ENCODE data around the gene TMEM209.
"Not testable (repeated sequence)": the region's sequence is repeated elsewhere in the genome, so short reads cannot be mapped to it uniquely, and the experiment has no call there.

The TMEM209 gene

DNA sequence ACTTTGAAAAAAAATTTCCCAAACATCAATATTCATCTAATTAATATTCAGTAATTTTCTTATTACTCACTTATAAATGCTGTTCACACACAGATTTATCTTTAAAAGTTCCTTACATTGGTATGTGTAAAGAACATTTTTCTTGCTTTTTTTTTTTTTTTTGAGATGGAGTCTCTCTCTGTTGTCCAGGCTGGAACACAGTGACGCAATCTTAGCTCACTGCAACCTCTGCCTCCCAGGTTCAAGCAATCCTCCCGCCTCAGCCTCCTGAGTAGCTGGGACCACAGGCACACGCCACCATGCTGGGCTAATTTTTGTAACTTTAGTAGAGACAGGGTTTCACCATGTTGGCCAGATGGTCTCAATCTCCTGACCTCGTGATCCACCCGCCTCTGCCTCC is 20.9 kb downstream of the TMEM209 start:
- not testable (repeated sequence) for H2AK5ac ChIP-seq (ENCODE audit: low read length, severe bottlenecking); H2BK12ac ChIP-seq (ENCODE audit: low read length in 2 of 2); H2BK15ac ChIP-seq (ENCODE audit: low read depth, poor library complexity, severe bottlenecking); H2BK5ac ChIP-seq (ENCODE audit: low read depth, low read length, poor library complexity, severe bottlenecking); H3K27ac ChIP-seq (ENCODE audit: low read length, poor library complexity, severe bottlenecking); H3K9me3 ChIP-seq (ENCODE audit: control insufficient read depth, low read length); H3K4me3 ChIP-seq (ENCODE audit: insufficient read depth in 1 of 2, low read depth in 1 of 2, low read length in 2 of 2); H3K4me1 ChIP-seq (ENCODE audit: control insufficient read depth, insufficient read depth, low read depth, low read length); H3K79me1 ChIP-seq (replicated peaks; ENCODE audit: low read length, poor library complexity, severe bottlenecking); DNase-seq; H2AFZ ChIP-seq (ENCODE audit: low read depth, low read length); H3K4me2 ChIP-seq (ENCODE audit: low read length, poor library complexity, severe bottlenecking); H3K4ac ChIP-seq (ENCODE audit: low read depth in 1 of 2, low read length in 2 of 2); H4K8ac ChIP-seq (ENCODE audit: low read length); H3K9ac ChIP-seq (ENCODE audit: low read length); H4K91ac ChIP-seq (ENCODE audit: low read length); H3K14ac ChIP-seq (ENCODE audit: low read length in 2 of 2); H3K27me3 ChIP-seq (ENCODE audit: control insufficient read depth in 1 of 2, insufficient read depth in 1 of 2, low read length in 2 of 2); H3K18ac ChIP-seq (ENCODE audit: low read depth in 1 of 2, low read length in 2 of 2); H2BK120ac ChIP-seq (ENCODE audit: low read depth, low read length); H3K23ac ChIP-seq (ENCODE audit: low read length in 2 of 2)
- WGBS = 58% methylated on average over 2 of the region's 5 CpGs
- H3K36me3 ChIP-seq (ENCODE audit: control insufficient read depth in 1 of 2, insufficient read depth in 2 of 2, low read depth in 1 of 2, low read length in 2 of 2) = peaks cover 9 to 49% of the 10 kb centered on the region in 2 experiments

- WGBS = 83% methylated on average over 1 of the region's 2 CpGs
- no peak overlapping the region for H2BK5ac ChIP-seq (ENCODE audit: low read depth, low read length, poor library complexity, severe bottlenecking)
- H3K27ac ChIP-seq (ENCODE audit: low read length, poor library complexity, severe bottlenecking) = no peak overlapping the region
- no peak overlapping the region for H2AFZ ChIP-seq (ENCODE audit: low read depth, low read length)
- no peak overlapping the region for H3K4me3 ChIP-seq (ENCODE audit: insufficient read depth in 1 of 2, low read depth in 1 of 2, low read length in 2 of 2)
- no peak overlapping the region for H2BK120ac ChIP-seq (ENCODE audit: low read depth, low read length)
- H3K79me1 ChIP-seq (replicated peaks; ENCODE audit: low read length, poor library complexity, severe bottlenecking) = peaks cover 11% of the 10 kb centered on the region
- H3K9ac ChIP-seq (ENCODE audit: low read length) = no peak overlapping the region
- no peaks in the 10 kb centered on the region for H3K27me3 ChIP-seq (ENCODE audit: control insufficient read depth in 1 of 2, insufficient read depth in 1 of 2, low read length in 2 of 2)
- no peak overlapping the region for H2BK15ac ChIP-seq (ENCODE audit: low read depth, poor library complexity, severe bottlenecking)
- H3K23ac ChIP-seq (ENCODE audit: low read length in 2 of 2) = no peak overlapping the region
- no peak overlapping the region for H2AK5ac ChIP-seq (ENCODE audit: low read length, severe bottlenecking)
- no peak overlapping the region for H2BK12ac ChIP-seq (ENCODE audit: low read length in 2 of 2)
- H3K4ac ChIP-seq (ENCODE audit: low read depth in 1 of 2, low read length in 2 of 2) = no peak overlapping the region
- no peak overlapping the region for H3K18ac ChIP-seq (ENCODE audit: low read depth in 1 of 2, low read length in 2 of 2)
- H4K91ac ChIP-seq (ENCODE audit: low read length) = no peak overlapping the region
- no peak overlapping the region for H3K4me2 ChIP-seq (ENCODE audit: low read length, poor library complexity, severe bottlenecking)
- H4K8ac ChIP-seq (ENCODE audit: low read length) = no peak overlapping the region
- peaks cover 12 to 59% of the 10 kb centered on the region in 2 experiments for H3K36me3 ChIP-seq (ENCODE audit: control insufficient read depth in 1 of 2, insufficient read depth in 2 of 2, low read depth in 1 of 2, low read length in 2 of 2)
- H3K14ac ChIP-seq (ENCODE audit: low read length in 2 of 2) = no peak overlapping the region
- no peak for DNase-seq
- H3K4me1 ChIP-seq (ENCODE audit: control insufficient read depth, insufficient read depth, low read depth, low read length) = no peaks in the 10 kb centered on the region
- H3K9me3 ChIP-seq (ENCODE audit: control insufficient read depth, low read length) = no peaks in the 10 kb centered on the region
These were observed 22.2 kb downstream of the TMEM209 start for GRCh38 chr7:130182990-130183389.

GRCh38 chr7:130181263-130181605 is 24.0 kb downstream of the TMEM209 start:
- WGBS = 94% methylated on average over 2 of the region's 2 CpGs
- DNase-seq = no peak
- Histone ChIP-seq H2BK12ac (ENCODE audit: low read length in 2 of 2) (no peak overlapping the region), H3K4me1 (ENCODE audit: control insufficient read depth, insufficient read depth, low read depth, low read length) (no peaks in the 10 kb centered on the region), H3K36me3 (ENCODE audit: control insufficient read depth in 1 of 2, insufficient read depth in 2 of 2, low read depth in 1 of 2, low read length in 2 of 2) (peaks cover 15 to 66% of the 10 kb centered on the region in 2 experiments), H3K27ac (ENCODE audit: low read length, poor library complexity, severe bottlenecking) (no peak overlapping the region), H3K27me3 (ENCODE audit: control insufficient read depth in 1 of 2, insufficient read depth in 1 of 2, low read length in 2 of 2) (no peaks in the 10 kb centered on the region), H4K91ac (ENCODE audit: low read length) (no peak overlapping the region), H3K4ac (ENCODE audit: low read depth in 1 of 2, low read length in 2 of 2) (no peak overlapping the region), H3K79me1 (replicated peaks; ENCODE audit: low read length, poor library complexity, severe bottlenecking) (peaks cover 7% of the 10 kb centered on the region), H2BK15ac (ENCODE audit: low read depth, poor library complexity, severe bottlenecking) (no peak overlapping the region), H3K23ac (ENCODE audit: low read length in 2 of 2) (no peak overlapping the region), H2BK120ac (ENCODE audit: low read depth, low read length) (no peak overlapping the region), H2BK5ac (ENCODE audit: low read depth, low read length, poor library complexity, severe bottlenecking) (no peak overlapping the region), H3K9me3 (ENCODE audit: control insufficient read depth, low read length) (no peaks in the 10 kb centered on the region), H3K14ac (ENCODE audit: low read length in 2 of 2) (no peak overlapping the region), H3K9ac (ENCODE audit: low read length) (no peak overlapping the region), H2AFZ (ENCODE audit: low read depth, low read length) (no peak overlapping the region), H3K4me2 (ENCODE audit: low read length, poor library complexity, severe bottlenecking) (no peak overlapping the region), H3K4me3 (ENCODE audit: insufficient read depth in 1 of 2, low read depth in 1 of 2, low read length in 2 of 2) (no peak overlapping the region), H2AK5ac (ENCODE audit: low read length, severe bottlenecking) (no peak overlapping the region), H3K18ac (ENCODE audit: low read depth in 1 of 2, low read length in 2 of 2) (no peak overlapping the region), H4K8ac (ENCODE audit: low read length) (no peak overlapping the region)

DNA sequence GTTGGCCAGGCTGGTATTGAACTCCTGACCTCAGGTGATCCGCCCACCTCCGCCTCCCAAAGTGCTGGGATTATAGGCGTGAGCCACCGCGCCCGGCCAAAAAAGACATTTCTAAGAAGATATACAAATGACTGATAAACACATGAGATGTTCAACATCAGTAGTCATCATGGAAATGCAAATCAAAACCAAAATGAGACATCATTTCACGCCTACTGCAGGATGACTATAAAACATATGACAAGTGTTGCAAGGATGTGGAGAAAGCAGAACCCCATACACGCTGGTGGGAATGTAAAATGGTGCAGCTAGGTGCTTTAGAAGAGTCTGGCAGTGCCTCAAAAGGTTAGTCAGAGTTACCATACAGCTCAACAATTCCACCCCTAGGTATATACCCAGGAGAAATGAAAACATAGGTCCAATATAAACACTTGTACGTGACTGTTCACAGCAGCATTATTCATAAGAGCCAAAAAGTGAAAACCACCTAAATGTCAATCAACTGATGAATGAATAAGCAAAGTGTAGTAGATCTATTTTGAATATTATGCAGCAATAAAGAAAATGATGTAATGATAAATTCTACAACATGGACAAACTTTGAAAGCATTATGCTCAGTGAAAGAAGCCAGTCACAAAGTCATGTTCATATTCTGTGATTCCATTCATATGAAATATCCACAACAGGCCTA is 24.5 kb downstream of the TMEM209 start:
- H3K36me3 ChIP-seq (ENCODE audit: control insufficient read depth in 1 of 2, insufficient read depth in 2 of 2, low read depth in 1 of 2, low read length in 2 of 2) = peaks cover 15 to 66% of the 10 kb centered on the region in 2 experiments
- H4K8ac ChIP-seq (ENCODE audit: low read length) = no peak overlapping the region
- H2AK5ac ChIP-seq (ENCODE audit: low read length, severe bottlenecking) = no peak overlapping the region
- no peak overlapping the region for H3K9ac ChIP-seq (ENCODE audit: low read length)
- no peak overlapping the region for H3K23ac ChIP-seq (ENCODE audit: low read length in 2 of 2)
- H4K91ac ChIP-seq (ENCODE audit: low read length) = no peak overlapping the region
- no peak overlapping the region for H3K27ac ChIP-seq (ENCODE audit: low read length, poor library complexity, severe bottlenecking)
- no peak overlapping the region for H3K18ac ChIP-seq (ENCODE audit: low read depth in 1 of 2, low read length in 2 of 2)
- no peak overlapping the region for H3K4me3 ChIP-seq (ENCODE audit: insufficient read depth in 1 of 2, low read depth in 1 of 2, low read length in 2 of 2)
- H3K4me1 ChIP-seq (ENCODE audit: control insufficient read depth, insufficient read depth, low read depth, low read length) = no peaks in the 10 kb centered on the region
- no peak overlapping the region for H3K14ac ChIP-seq (ENCODE audit: low read length in 2 of 2)
- peak; percentile 3 for DNase-seq
- H2BK15ac ChIP-seq (ENCODE audit: low read depth, poor library complexity, severe bottlenecking) = no peak overlapping the region
- no peak overlapping the region for H3K4ac ChIP-seq (ENCODE audit: low read depth in 1 of 2, low read length in 2 of 2)
- H3K4me2 ChIP-seq (ENCODE audit: low read length, poor library complexity, severe bottlenecking) = no peak overlapping the region
- no peak overlapping the region for H2BK120ac ChIP-seq (ENCODE audit: low read depth, low read length)
- H2AFZ ChIP-seq (ENCODE audit: low read depth, low read length) = no peak overlapping the region
- H3K79me1 ChIP-seq (replicated peaks; ENCODE audit: low read length, poor library complexity, severe bottlenecking) = peaks cover 7% of the 10 kb centered on the region
- no peak overlapping the region for H2BK5ac ChIP-seq (ENCODE audit: low read depth, low read length, poor library complexity, severe bottlenecking)
- 93% methylated on average over 2 of the region's 9 CpGs for WGBS
- no peak overlapping the region for H2BK12ac ChIP-seq (ENCODE audit: low read length in 2 of 2)
- H3K27me3 ChIP-seq (ENCODE audit: control insufficient read depth in 1 of 2, insufficient read depth in 1 of 2, low read length in 2 of 2) = no peaks in the 10 kb centered on the region
- H3K9me3 ChIP-seq (ENCODE audit: control insufficient read depth, low read length) = no peaks in the 10 kb centered on the region

Measured in mesenchymal stem cell (in vitro differentiated cells and primary cell).